H1 (cell line): ENCODE measurements around the gene MKI67. TPM values are rescaled to one million over a fixed set of nuclear protein-coding genes. Genes with fewer than 3 reads are reported as not detected.

Source experiments
- CTCF ChIA-PET: fragments of 300-600 bp; sonication (Branson Sonifier 250); formaldehyde crosslinking; loops from one replicate; lab custom pipeline; 2021; ENCODE audit not compliant: partially characterized antibody; lab: Charles Lee
- POLR2A ChIA-PET: fragments of 300-600 bp; sonication (Branson Sonifier 250); formaldehyde crosslinking; loops from one replicate; lab custom pipeline; 2021; ENCODE audit warnings: inconsistent platforms; ENCODE audit not compliant: partially characterized antibody; lab: Charles Lee
- DNase-seq, 2 experiments: peaks; one replicate each; pipeline versions ENCODE4 v3.0.0 to v3.0.0-alpha.2; 2010 to 2022; ENCODE audit warnings: low spot score in 2 of 2, low read depth in 1 of 2, mixed read lengths in 1 of 2
- FAIRE-seq: peaks from 2 replicates; lab custom pipeline; 2011; peaks lifted over from hg19 to GRCh38; lab: Jason Lieb, UNC
- H2AFZ ChIP-seq: 2 replicates; pipeline ENCODE4 v1.8.1; 2012; ENCODE audit warnings: low read length, inconsistent platforms
- H2AK5ac ChIP-seq: 2 replicates; pipeline ENCODE4 v1.6.1; 2013; ENCODE audit warnings: low read depth, low read length
- H2BK120ac ChIP-seq: replicated peaks from 2 replicates; pipeline ENCODE3; 2013; ENCODE audit warnings: low read depth, low read length, inconsistent platforms
- H2BK12ac ChIP-seq: 2 replicates; pipeline ENCODE4 v1.6.1; 2013; ENCODE audit warnings: low read depth, low read length
- H2BK15ac ChIP-seq: 2 replicates; pipeline ENCODE4 v1.6.1; 2013; ENCODE audit warnings: low read length
- H2BK20ac ChIP-seq: 2 replicates; pipeline ENCODE4 v1.6.1; 2013; ENCODE audit warnings: low read length
- H2BK5ac ChIP-seq: 2 replicates; pipeline ENCODE4 v1.6.1; 2013; ENCODE audit warnings: low read depth, low read length
- H3K14ac ChIP-seq: 2 replicates; pipeline ENCODE4 v1.6.1; 2013; ENCODE audit warnings: inconsistent platforms; ENCODE audit not compliant: insufficient read length
- H3K18ac ChIP-seq: 2 replicates; pipeline ENCODE4 v1.6.1; 2013; ENCODE audit warnings: low read length; ENCODE audit errors: extremely low read depth
- H3K23ac ChIP-seq: 2 replicates; pipeline ENCODE4 v1.6.1; 2013; ENCODE audit warnings: inconsistent platforms; ENCODE audit not compliant: insufficient read length
- H3K23me2 ChIP-seq: 2 replicates; pipeline ENCODE4 v1.6.1; 2013; ENCODE audit warnings: low read depth, low read length
- H3K27ac ChIP-seq: 2 replicates; pipeline ENCODE4 v1.6.1; 2011; ENCODE audit warnings: low read depth, low read length, inconsistent platforms
- H3K27me3 ChIP-seq, 4 experiments: replicated peaks in 1 of 4; 1 replicate in 1 of 4; 2 replicates in 3 of 4; pipeline versions ENCODE4 v1.6.1 to v1.8.1; 2011 to 2013; ENCODE audit warnings: low read length in 3 of 4, mild to moderate bottlenecking in 3 of 4, inconsistent platforms in 2 of 4, mixed read lengths in 2 of 4, moderate library complexity in 1 of 4; ENCODE audit not compliant: control insufficient read depth in 3 of 4, insufficient read depth in 3 of 4; ENCODE audit errors: extremely low read depth in 1 of 4
- H3K36me3 ChIP-seq, 4 experiments: 2 replicates each; pipeline versions ENCODE4 v1.6.1 to v1.8.1; 2011 to 2013; ENCODE audit warnings: mild to moderate bottlenecking in 4 of 4, low read length in 3 of 4, moderate library complexity in 2 of 4, control low read depth in 1 of 4, inconsistent platforms in 1 of 4; ENCODE audit not compliant: insufficient read depth in 4 of 4, control insufficient read depth in 2 of 4
- H3K4ac ChIP-seq: replicated peaks from 2 replicates; pipeline ENCODE3; 2013; ENCODE audit warnings: low read length, low read depth, mixed read lengths, inconsistent platforms; ENCODE audit not compliant: insufficient read length
- H3K4me1 ChIP-seq, 4 experiments: replicated peaks in 1 of 4; 1 replicate in 1 of 4; 2 replicates in 3 of 4; pipeline versions ENCODE4 v1.6.1 to v1.8.1; 2011 to 2013; ENCODE audit warnings: low read length in 3 of 4, inconsistent platforms in 2 of 4, mixed read lengths in 1 of 4; ENCODE audit not compliant: insufficient read depth in 4 of 4, control insufficient read depth in 3 of 4
- H3K4me2 ChIP-seq, 2 experiments: 2 replicates each; pipeline versions ENCODE4 v1.6.1 to v1.8.1; 2011 to 2013; ENCODE audit warnings: low read depth in 2 of 2, low read length in 2 of 2, control low read depth in 1 of 2, inconsistent platforms in 1 of 2, mild to moderate bottlenecking in 1 of 2; ENCODE audit not compliant: insufficient read depth in 1 of 2
- H3K4me3 ChIP-seq, 4 experiments: fragments of 200-600, 300-600 bp in 1 of 4; sonication (generic), shearing (Covaris generic), sonication (Bioruptor Twin) in 1 of 4; 2 replicates each; pipeline versions ENCODE4 v1.5.1 to v1.8.1; 2011 to 2016; ENCODE audit warnings: low read length in 4 of 4, low read depth in 3 of 4, control low read depth in 2 of 4, inconsistent platforms in 2 of 4, mild to moderate bottlenecking in 2 of 4, mixed read lengths in 1 of 4, moderate library complexity in 1 of 4; ENCODE audit not compliant: insufficient read depth in 2 of 4; ENCODE audit errors: extremely low read depth in 1 of 4
- H3K56ac ChIP-seq: replicated peaks from 2 replicates; pipeline ENCODE3; 2013; ENCODE audit warnings: low read depth, mild to moderate bottlenecking, mixed read lengths, low read length, inconsistent platforms; ENCODE audit not compliant: insufficient read length
- H3K79me1 ChIP-seq: 2 replicates; pipeline ENCODE4 v1.6.1; 2013; ENCODE audit warnings: low read depth, low read length, control low read depth
- H3K79me2 ChIP-seq, 2 experiments: 2 replicates each; pipeline versions ENCODE4 v1.6.1 to v1.8.1; 2012 to 2013; ENCODE audit warnings: low read length in 2 of 2, mild to moderate bottlenecking in 2 of 2, inconsistent platforms in 1 of 2; ENCODE audit not compliant: insufficient read depth in 2 of 2, control insufficient read depth in 1 of 2
- H3K9ac ChIP-seq, 4 experiments: replicated peaks in 1 of 4; 1 replicate in 1 of 4; 2 replicates in 3 of 4; pipeline versions ENCODE4 v1.6.1 to v1.8.1; 2011 to 2013; ENCODE audit warnings: low read depth in 3 of 4, low read length in 3 of 4, control low read depth in 2 of 4, mild to moderate bottlenecking in 2 of 4, moderate library complexity in 2 of 4, inconsistent platforms in 1 of 4; ENCODE audit errors: extremely low read depth in 1 of 4
- H3K9me3 ChIP-seq, 2 experiments: 2 replicates each; pipeline versions ENCODE4 v1.6.1 to v1.8.1; 2012 to 2013; ENCODE audit warnings: mild to moderate bottlenecking in 2 of 2, moderate library complexity in 2 of 2, control low read depth in 1 of 2, inconsistent platforms in 1 of 2, low read depth in 1 of 2, low read length in 1 of 2, mixed read lengths in 1 of 2; ENCODE audit not compliant: insufficient read depth in 2 of 2
- H4K20me1 ChIP-seq, 2 experiments: replicated peaks in 1 of 2; 2 replicates each; pipeline versions ENCODE3 to v1.8.1; 2011 to 2013; ENCODE audit warnings: inconsistent platforms in 2 of 2, low read length in 2 of 2, mild to moderate bottlenecking in 1 of 2; ENCODE audit not compliant: insufficient read depth in 2 of 2, control insufficient read depth in 1 of 2
- H4K5ac ChIP-seq: 2 replicates; pipeline ENCODE4 v1.6.1; 2013; ENCODE audit warnings: low read length, low read depth, mixed read lengths, inconsistent platforms; ENCODE audit not compliant: insufficient read length
- H4K8ac ChIP-seq: 2 replicates; pipeline ENCODE4 v1.8.0; 2013; ENCODE audit warnings: mild to moderate bottlenecking, moderate library complexity, low read length, inconsistent platforms; ENCODE audit not compliant: insufficient read depth; ENCODE audit errors: extremely low read depth
- H4K91ac ChIP-seq: replicated peaks from 2 replicates; pipeline ENCODE3; 2013; ENCODE audit warnings: low read length, mixed read lengths, inconsistent platforms; ENCODE audit not compliant: insufficient read length
- BACH1 ChIP-seq: IDR thresholded peaks from 2 replicates; pipeline ENCODE4 v1.6.1; 2012; ENCODE audit warnings: low read length, improper control_type of control experiment
- CBX8 ChIP-seq: fragments of 300-800, 300-1000 bp; sonication (generic); IDR thresholded peaks from 2 replicates; pipeline ENCODE4 v1.7.1; 2016; ENCODE audit warnings: low read depth, low read length, borderline replicate concordance
- GTF2F1 ChIP-seq: IDR thresholded peaks from 2 replicates; pipeline ENCODE4 v1.6.1; 2012; ENCODE audit warnings: low read depth, low read length, improper control_type of control experiment, borderline replicate concordance
- KDM5A ChIP-seq: fragments of 200-600 bp; IDR thresholded peaks from 2 replicates; pipeline ENCODE4 v1.7.1; 2012; ENCODE audit warnings: mild to moderate bottlenecking, low read length, inconsistent platforms, mixed read lengths
- POLR2AphosphoS5 ChIP-seq: IDR thresholded peaks from 2 replicates; pipeline ENCODE4 v1.6.1; 2011; ENCODE audit warnings: low read depth, low read length
- SAP30 ChIP-seq: fragments of 300-600 bp; sonication (generic); IDR thresholded peaks from 2 replicates; pipeline ENCODE4 v1.7.1; 2012; ENCODE audit warnings: low read length, moderate library complexity, mild to moderate bottlenecking, inconsistent platforms; ENCODE audit not compliant: insufficient read depth, insufficient replicate concordance
- SP1 ChIP-seq: IDR thresholded peaks from 2 replicates; pipeline ENCODE4 v1.6.1; 2011; ENCODE audit warnings: low read depth, low read length
- SP2 ChIP-seq: IDR thresholded peaks from 2 replicates; pipeline ENCODE4 v1.6.1; 2012; ENCODE audit warnings: mild to moderate bottlenecking, low read length, inconsistent platforms
- WGBS, 2 experiments: shearing (Covaris generic) in 1 of 2; methylation state at CpG; one replicate each; pipeline versions ENCODE4 v1.1.6 to v1.1.7; 2013 to 2015; ENCODE audit warnings: low lambda C conversion rate in 2 of 2, mixed read lengths in 2 of 2, inconsistent platforms in 1 of 2, low coverage in 1 of 2, missing lambda C conversion rate in 1 of 2; ENCODE audit not compliant: insufficient replicate concordance in 2 of 2, insufficient coverage in 1 of 2, insufficient read length in 1 of 2; ENCODE audit errors: extremely low coverage in 1 of 2, missing lambda C conversion rate in 1 of 2; 5-methylcytosine and 5-hydroxymethylcytosine counted together
- polyA plus RNA-seq, 7 experiments: library from polyadenylated mRNA; depleted of rRNA in 3 of 7; stranded (reverse) in 5 of 7; unstranded in 2 of 7; fragments of >200 nt in 5 of 7; fragments of 200-250 nt in 2 of 7; gene quantifications; 1 replicate in 5 of 7; 2 replicates in 1 of 7; 4 replicates in 1 of 7; pipeline versions ENCODE4 v1.2.1 to v1.2.3, GENCODE V29; 2011 to 2013; ENCODE audit warnings: missing spikeins in 2 of 7, mixed read lengths in 2 of 7
- total RNA-seq: library from RNA; stranded (reverse); fragmentation: NEBNext Ultra II Directional; extraction: Animal tissue kit (Norgen Biotek cat#: 25700); gene quantifications from 2 replicates; pipeline ENCODE4 v1.2.1, GENCODE V29; 2021
- TF ChIP-seq, protein P1 (sequence below): IDR thresholded peaks from 2 replicates; pipeline ENCODE4 v1.6.1; 2012; ENCODE audit warnings: low read length, inconsistent platforms
- TF ChIP-seq, protein P2 (sequence below), 3 experiments: IDR thresholded peaks; 1 replicate in 2 of 3; 2 replicates in 1 of 3; pipeline versions ENCODE4 v1.5.1 to v1.6.1; 2011; ENCODE audit warnings: low read length in 3 of 3, mild to moderate bottlenecking in 3 of 3, inconsistent platforms in 2 of 3, low read depth in 1 of 3, moderate library complexity in 1 of 3; ENCODE audit not compliant: insufficient read depth in 1 of 3; ENCODE audit errors: control extremely low read depth in 1 of 3

MKI67 gene
- total and polyA plus RNA-seq, 2 of the 8 experiments (the other 6 are each of a cell fraction or from before 2014, with no cell fraction given), result 15.8 to 85.1 TPM

DNA sequence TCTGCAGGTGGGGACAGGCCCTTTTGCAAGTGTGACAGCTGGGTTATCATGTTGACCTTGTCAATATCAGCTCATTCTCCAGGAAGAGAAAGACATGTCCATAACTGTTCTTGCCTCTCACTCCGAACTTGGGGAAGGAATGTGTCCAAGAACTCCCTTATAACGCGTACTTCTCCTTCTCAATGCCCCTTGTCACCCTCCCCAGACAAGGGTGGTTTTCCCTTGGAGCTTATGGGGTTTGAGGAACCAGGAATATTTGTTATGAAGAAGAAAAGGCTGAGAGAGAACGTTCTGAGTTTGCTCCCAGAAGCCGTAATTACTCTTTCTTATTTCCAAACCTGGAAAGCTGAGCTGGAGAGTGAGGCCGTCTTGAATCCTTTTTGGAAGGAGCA, 77.4 kb downstream of the MKI67 start:
- Histone ChIP-seq H4K5ac (no peak overlapping the region), H3K79me2 (no peaks in the 10 kb centered on the region), H3K4me2 (no peak overlapping the region), H4K91ac (no peak overlapping the region), H3K4ac (no peak overlapping the region), H3K79me1 (no peaks in the 10 kb centered on the region), H4K20me1 (no peaks in the 10 kb centered on the region), H3K23ac (no peak overlapping the region), H4K8ac (no peak overlapping the region), H3K14ac (no peak overlapping the region), H3K23me2 (peaks cover 4% of the 10 kb centered on the region; the same call in 1 of the 2 replicates), H2AFZ (no peak overlapping the region), H2BK12ac (no peak overlapping the region), H2BK120ac (no peak overlapping the region), H2AK5ac (no peak overlapping the region), H3K9me3 (no peaks in the 10 kb centered on the region), H3K4me3 (no peak overlapping the region), H2BK15ac (no peak overlapping the region), H2BK5ac (no peak overlapping the region), H2BK20ac (no peak overlapping the region), H3K36me3 (no peaks in the 10 kb centered on the region), H3K56ac (no peak overlapping the region), H3K9ac (no peak overlapping the region), H3K27ac (no peak overlapping the region), H3K18ac (no peak overlapping the region), H3K4me1 (peaks cover 0 to 2% (median 0%) of the 10 kb centered on the region in 4 experiments; a peak in 2 of 7 replicates), H3K27me3 (no peaks in the 10 kb centered on the region)
- POLR2A ChIA-PET, result no interaction called here
- 84% methylated on average over 6 of the region's 6 CpGs; no CpG with 5 or more reads in 1 of the 2 experiments for WGBS, 2 experiments
- DNase-seq (no peak), FAIRE-seq (no peak)
- CTCF ChIA-PET, result interaction anchor here (0.9 to 5.3 kb wide), 8 partner anchors 10 to 142 kb away, joined by 3 to 57 read pairs (median 10); partner anchors contain the start of gene PTPRE
- TF ChIP-seq, protein P1, sequence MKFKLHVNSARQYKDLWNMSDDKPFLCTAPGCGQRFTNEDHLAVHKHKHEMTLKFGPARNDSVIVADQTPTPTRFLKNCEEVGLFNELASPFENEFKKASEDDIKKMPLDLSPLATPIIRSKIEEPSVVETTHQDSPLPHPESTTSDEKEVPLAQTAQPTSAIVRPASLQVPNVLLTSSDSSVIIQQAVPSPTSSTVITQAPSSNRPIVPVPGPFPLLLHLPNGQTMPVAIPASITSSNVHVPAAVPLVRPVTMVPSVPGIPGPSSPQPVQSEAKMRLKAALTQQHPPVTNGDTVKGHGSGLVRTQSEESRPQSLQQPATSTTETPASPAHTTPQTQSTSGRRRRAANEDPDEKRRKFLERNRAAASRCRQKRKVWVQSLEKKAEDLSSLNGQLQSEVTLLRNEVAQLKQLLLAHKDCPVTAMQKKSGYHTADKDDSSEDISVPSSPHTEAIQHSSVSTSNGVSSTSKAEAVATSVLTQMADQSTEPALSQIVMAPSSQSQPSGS, result no peak
- TF ChIP-seq BACH1, result no peak
- TF ChIP-seq, protein P2, sequence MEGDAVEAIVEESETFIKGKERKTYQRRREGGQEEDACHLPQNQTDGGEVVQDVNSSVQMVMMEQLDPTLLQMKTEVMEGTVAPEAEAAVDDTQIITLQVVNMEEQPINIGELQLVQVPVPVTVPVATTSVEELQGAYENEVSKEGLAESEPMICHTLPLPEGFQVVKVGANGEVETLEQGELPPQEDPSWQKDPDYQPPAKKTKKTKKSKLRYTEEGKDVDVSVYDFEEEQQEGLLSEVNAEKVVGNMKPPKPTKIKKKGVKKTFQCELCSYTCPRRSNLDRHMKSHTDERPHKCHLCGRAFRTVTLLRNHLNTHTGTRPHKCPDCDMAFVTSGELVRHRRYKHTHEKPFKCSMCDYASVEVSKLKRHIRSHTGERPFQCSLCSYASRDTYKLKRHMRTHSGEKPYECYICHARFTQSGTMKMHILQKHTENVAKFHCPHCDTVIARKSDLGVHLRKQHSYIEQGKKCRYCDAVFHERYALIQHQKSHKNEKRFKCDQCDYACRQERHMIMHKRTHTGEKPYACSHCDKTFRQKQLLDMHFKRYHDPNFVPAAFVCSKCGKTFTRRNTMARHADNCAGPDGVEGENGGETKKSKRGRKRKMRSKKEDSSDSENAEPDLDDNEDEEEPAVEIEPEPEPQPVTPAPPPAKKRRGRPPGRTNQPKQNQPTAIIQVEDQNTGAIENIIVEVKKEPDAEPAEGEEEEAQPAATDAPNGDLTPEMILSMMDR (IDR thresholded peaks at IDR 0.05; ENCODE audit: control extremely low read depth in 1 of 3, insufficient read depth in 1 of 3, low read depth in 1 of 3, low read length in 3 of 3), result no peak
- no peak for TF ChIP-seq POLR2AphosphoS5
- no peak for TF ChIP-seq CBX8
- TF ChIP-seq SP1, result no peak
- TF ChIP-seq SAP30, result no peak
- TF ChIP-seq GTF2F1, result no peak
- TF ChIP-seq KDM5A, result no peak
- TF ChIP-seq SP2, result no peak
